ENCODE data around the gene WDR88.
A peak's percentile ranks its signal among the peaks of the same experiment; 100 is the strongest.
"Not testable (repeated sequence)": the region's sequence is repeated elsewhere in the genome, so short reads cannot be mapped to it uniquely, and the experiment has no call there.

Gene WDR88

DNA sequence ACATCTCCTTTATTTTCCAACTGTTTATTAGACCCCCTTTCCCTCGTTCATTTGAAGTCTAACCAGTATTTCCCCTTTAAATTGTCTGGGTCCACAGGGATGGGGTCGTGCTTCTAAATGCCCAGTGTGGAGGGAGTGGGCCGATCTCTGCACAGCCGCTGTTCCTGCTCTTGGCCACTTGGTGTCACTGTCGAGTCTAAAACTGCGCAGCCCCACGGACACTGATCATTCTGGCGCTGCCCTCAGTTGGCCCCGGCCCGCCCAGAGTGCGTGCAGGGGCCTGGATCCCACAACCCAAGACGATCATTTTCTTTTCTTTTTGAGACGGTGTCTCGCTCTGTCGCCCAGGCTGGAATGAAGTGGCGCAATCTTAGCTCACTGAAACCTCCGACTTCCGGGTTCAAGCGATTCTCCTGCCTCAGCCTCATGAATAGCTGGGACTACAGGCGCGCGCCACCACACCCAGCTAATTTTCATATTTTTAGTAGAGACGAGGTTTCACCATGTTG, 12.0 kb downstream of the WDR88 start:
- Histone ChIP-seq H3K9me3 (no peaks in the 10 kb centered on the region), H3K36me3 (no peaks in the 10 kb centered on the region), H3K4me3 (no peak overlapping the region), H3K4me1 (no peaks in the 10 kb centered on the region), H3K27me3 (peaks cover 0 to 24% of the 10 kb centered on the region in 2 donors), H3K27ac (no peak overlapping the region)
- intact Hi-C loops (cut with DNase I; ENCODE audit: low total_unique reads), result loop anchor here (5.0 kb wide), 1 partner anchor 38 kb away; no protein-coding TSS in a partner anchor
- TF ChIP-seq, protein P1, sequence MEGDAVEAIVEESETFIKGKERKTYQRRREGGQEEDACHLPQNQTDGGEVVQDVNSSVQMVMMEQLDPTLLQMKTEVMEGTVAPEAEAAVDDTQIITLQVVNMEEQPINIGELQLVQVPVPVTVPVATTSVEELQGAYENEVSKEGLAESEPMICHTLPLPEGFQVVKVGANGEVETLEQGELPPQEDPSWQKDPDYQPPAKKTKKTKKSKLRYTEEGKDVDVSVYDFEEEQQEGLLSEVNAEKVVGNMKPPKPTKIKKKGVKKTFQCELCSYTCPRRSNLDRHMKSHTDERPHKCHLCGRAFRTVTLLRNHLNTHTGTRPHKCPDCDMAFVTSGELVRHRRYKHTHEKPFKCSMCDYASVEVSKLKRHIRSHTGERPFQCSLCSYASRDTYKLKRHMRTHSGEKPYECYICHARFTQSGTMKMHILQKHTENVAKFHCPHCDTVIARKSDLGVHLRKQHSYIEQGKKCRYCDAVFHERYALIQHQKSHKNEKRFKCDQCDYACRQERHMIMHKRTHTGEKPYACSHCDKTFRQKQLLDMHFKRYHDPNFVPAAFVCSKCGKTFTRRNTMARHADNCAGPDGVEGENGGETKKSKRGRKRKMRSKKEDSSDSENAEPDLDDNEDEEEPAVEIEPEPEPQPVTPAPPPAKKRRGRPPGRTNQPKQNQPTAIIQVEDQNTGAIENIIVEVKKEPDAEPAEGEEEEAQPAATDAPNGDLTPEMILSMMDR (IDR thresholded peaks at IDR 0.05), result peak; percentile 88 to 94
- DNase-seq, result peak; percentile 54 to 68

DNA sequence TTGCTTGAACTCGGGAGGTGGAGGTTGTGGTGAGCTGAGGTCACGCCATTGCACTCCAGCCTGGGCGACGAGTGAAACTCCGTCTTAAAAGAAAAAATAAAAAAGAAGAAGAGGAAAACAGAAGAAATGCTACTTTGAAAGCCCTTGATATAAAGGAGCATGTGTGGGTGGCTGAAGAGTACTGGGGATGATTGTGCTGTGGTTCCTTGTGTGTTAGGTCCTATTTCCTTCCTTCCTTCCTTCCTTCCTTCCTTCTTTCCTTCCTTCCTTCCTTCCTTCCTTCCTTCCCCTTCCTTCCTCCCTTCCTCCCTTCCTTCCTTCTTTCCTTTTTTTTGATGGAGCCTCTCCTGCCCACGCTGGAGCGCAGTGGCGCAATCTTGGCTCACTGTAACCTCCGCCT, 14.3 kb downstream of the WDR88 start:
- intact Hi-C loops (cut with DNase I; ENCODE audit: low total_unique reads), result no loop called here
- Histone ChIP-seq H3K9me3 (no peaks in the 10 kb centered on the region), H3K36me3 (no peaks in the 10 kb centered on the region), H3K27me3 (peaks cover 0 to 16% of the 10 kb centered on the region in 2 donors), H3K27ac (no peak overlapping the region), H3K4me1 (no peaks in the 10 kb centered on the region), H3K4me3 (no peak overlapping the region)
- TF ChIP-seq, protein P1 (IDR thresholded peaks at IDR 0.05), result no peak
- no peak for DNase-seq

DNA sequence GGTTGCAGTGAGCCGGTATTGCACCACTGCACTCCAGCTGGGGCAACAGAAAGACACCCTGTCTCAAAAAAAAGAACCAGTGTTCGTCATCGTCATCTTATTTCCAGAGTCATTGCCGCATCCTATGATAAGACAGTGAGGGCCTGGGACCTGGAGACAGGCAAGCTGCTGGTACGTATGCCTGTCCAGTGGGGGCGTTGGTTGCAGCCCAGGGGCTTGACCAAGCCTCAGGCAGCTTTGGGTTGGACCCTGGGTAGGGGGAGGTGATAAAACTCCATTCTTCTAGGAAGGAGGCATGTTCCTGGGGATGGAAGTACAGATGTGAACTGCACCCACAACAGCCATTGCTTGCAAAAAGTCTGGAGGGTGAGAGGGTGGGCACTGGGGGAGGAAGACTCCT, 15.6 kb downstream of the WDR88 start:
- Histone ChIP-seq H3K36me3 (no peaks in the 10 kb centered on the region), H3K4me1 (no peaks in the 10 kb centered on the region), H3K27ac (no peak overlapping the region), H3K27me3 (peaks cover 0 to 3% of the 10 kb centered on the region in 2 donors), H3K9me3 (no peaks in the 10 kb centered on the region), H3K4me3 (no peak overlapping the region)
- no peak for DNase-seq
- intact Hi-C loops (cut with DNase I; ENCODE audit: low total_unique reads), result no loop called here
- TF ChIP-seq, protein P1 (IDR thresholded peaks at IDR 0.05), result no peak

DNA sequence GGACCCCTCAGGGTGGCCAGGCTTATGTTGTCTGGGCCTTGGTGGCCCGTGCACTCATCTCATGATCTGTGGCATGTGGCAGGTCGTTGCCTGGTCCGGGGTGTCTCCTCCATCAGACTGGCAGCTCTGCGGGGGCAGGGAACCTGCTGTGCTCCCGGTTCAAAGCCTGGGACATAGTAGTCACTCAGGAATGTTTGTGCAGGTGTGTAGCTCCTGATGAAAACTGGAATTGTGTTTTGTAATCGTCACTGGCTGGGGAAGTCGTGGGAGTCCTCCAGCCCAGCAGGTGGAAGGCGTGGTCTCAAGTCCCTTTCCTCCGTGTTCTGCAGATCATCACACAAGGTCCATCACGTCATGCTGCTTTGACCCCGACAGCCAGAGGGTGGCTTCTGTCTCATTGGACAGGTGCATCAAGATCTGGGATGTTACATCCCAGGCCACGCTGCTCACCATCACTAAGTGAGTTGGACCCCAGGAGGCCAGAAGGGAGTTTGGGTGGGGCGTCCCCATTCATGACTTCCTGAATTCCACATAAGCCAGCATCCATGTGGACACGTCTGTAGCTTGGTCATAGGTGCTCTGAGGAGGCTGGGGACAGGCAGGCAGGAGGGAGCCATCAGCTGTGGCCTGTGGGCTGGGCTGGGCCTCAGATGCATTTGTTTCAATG, 19.1 kb downstream of the WDR88 start:
- Histone ChIP-seq H3K4me3 (no peak overlapping the region), H3K4me1 (no peaks in the 10 kb centered on the region), H3K9me3 (no peaks in the 10 kb centered on the region), H3K36me3 (no peaks in the 10 kb centered on the region), H3K27ac (no peak overlapping the region), H3K27me3 (peaks cover 0 to 8% of the 10 kb centered on the region in 2 donors)
- no peak for DNase-seq
- TF ChIP-seq, protein P1 (IDR thresholded peaks at IDR 0.05), result no peak
- intact Hi-C loops (cut with DNase I; ENCODE audit: low total_unique reads), result no loop called here

DNA sequence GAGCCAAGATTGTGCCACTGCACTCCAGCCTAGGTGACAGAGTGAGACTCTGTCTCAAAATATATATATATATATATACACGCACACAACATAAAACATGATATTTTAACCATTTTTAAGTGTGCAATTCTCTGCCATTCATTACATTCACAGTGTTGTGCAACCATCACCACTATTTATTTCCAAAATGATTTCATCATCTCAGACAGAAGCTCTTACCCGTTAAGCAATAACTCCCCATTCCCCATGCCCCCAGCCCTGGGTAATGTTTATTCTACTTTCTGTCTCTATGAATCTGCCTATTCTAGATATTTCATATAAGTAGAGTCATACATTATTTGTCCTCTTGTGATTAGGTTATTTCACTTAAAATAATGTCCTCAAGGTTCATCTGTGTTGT, 20.3 kb downstream of the WDR88 start:
- DNase-seq, result no peak
- Histone ChIP-seq H3K4me3 (no peak overlapping the region), H3K9me3 (no peaks in the 10 kb centered on the region), H3K27me3 (peaks cover 0 to 8% of the 10 kb centered on the region in 2 donors), H3K27ac (no peak overlapping the region), H3K36me3 (no peaks in the 10 kb centered on the region), H3K4me1 (no peaks in the 10 kb centered on the region)
- intact Hi-C loops (cut with DNase I; ENCODE audit: low total_unique reads), result no loop called here
- TF ChIP-seq, protein P1 (IDR thresholded peaks at IDR 0.05), result no peak

DNA sequence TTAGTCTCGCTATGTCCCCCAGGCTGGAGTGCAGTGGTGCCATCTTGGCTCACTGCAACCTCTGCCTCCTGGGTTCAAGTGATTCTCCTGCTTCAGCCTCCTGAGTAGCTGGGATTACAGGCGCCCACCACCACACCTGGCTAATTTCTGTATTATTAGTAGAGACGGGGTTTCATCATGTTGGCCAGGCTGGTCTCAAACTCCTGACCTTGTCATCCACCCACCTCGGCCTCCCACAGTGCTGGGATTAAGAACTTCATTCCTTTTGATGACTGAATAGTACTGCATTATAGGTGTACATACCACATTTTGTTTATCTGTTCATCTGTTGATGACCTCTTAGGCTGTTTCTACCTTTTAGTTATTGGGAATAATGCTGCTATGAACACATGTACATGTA, 20.7 kb downstream of the WDR88 start:
- H3K4me3 ChIP-seq; DNase-seq; H3K27me3 ChIP-seq; intact Hi-C loops (cut with DNase I; ENCODE audit: low total_unique reads); H3K27ac ChIP-seq; H3K9me3 ChIP-seq; H3K4me1 ChIP-seq; H3K36me3 ChIP-seq: not testable (repeated sequence)

DNA sequence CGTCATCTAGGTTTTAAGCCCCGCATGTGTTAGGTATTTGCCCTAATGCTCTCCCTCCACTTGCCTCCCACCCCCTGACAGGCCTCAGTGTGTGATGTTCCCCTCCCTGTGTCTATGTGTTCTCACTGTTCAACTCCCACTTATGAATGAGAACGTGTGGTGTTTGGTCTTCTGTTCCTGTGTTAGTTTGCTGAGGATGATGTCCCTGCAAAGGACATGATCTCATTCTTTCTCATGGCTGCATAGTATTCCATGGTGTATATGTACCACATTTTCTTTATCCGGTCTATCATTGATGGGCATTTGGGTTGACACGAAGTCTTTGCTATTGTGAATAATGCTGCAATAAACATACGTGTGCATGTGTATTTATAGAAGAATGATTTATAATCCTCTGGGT, 22.4 kb downstream of the WDR88 start:
- H3K27ac ChIP-seq; H3K27me3 ChIP-seq; DNase-seq; H3K4me3 ChIP-seq; H3K4me1 ChIP-seq; H3K36me3 ChIP-seq; H3K9me3 ChIP-seq; intact Hi-C loops (cut with DNase I; ENCODE audit: low total_unique reads): not testable (repeated sequence)
